Astrocyte (in vitro differentiated cells and primary cell): ENCODE results near the gene EPB41L1.

Source experiments
- EZH2 ChIP-seq: IDR thresholded peaks from 2 replicates; pipeline ENCODE4 v1.6.1; 2012; ENCODE audit warnings: mild to moderate bottlenecking, low read length, inconsistent platforms; ENCODE audit not compliant: insufficient read depth
- TF ChIP-seq, protein P1 (sequence below): IDR thresholded peaks from 2 replicates; pipeline ENCODE4 v1.5.1; 2011; ENCODE audit warnings: low read depth, mild to moderate bottlenecking, inconsistent platforms, low read length, moderate library complexity; ENCODE audit not compliant: insufficient read depth

DNA sequence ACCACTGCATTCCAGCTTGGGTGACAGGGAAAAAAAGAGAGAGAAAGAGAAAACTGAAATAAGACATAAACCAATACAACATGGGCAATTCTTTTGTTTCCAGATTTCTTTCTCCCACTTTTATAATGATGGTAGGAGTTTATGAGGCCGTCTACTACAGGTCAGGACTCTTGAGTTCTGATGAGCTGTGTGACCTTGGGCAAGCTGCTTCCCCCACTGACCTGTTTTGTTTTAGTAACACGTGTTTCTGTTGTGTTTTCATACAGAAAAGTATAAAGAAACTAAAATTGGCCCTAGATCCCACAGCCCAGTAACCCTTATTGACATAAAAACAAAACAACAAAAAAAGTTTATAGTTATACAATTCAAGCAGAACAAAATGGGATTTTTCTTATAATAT, 58.8 kb downstream of the EPB41L1 start:
- TF ChIP-seq, protein P1, sequence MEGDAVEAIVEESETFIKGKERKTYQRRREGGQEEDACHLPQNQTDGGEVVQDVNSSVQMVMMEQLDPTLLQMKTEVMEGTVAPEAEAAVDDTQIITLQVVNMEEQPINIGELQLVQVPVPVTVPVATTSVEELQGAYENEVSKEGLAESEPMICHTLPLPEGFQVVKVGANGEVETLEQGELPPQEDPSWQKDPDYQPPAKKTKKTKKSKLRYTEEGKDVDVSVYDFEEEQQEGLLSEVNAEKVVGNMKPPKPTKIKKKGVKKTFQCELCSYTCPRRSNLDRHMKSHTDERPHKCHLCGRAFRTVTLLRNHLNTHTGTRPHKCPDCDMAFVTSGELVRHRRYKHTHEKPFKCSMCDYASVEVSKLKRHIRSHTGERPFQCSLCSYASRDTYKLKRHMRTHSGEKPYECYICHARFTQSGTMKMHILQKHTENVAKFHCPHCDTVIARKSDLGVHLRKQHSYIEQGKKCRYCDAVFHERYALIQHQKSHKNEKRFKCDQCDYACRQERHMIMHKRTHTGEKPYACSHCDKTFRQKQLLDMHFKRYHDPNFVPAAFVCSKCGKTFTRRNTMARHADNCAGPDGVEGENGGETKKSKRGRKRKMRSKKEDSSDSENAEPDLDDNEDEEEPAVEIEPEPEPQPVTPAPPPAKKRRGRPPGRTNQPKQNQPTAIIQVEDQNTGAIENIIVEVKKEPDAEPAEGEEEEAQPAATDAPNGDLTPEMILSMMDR = no peak
- no peak for TF ChIP-seq EZH2
